HG02763 (cell line): ENCODE measurements around the gene NACC2.

Experiments used
- ATAC-seq: cut with Tn5 transposase; IDR thresholded peaks from one replicate; pipeline ENCODE4 v1.9.1; 2021; ENCODE audit warnings: mild to moderate bottlenecking, moderate library complexity; ENCODE audit not compliant: unreplicated experiment

NACC2 gene

GRCh38 chr9:136096505-136097001 lies 1.5 kb upstream of the NACC2 start:
- no peak for ATAC-seq

GRCh38 chr9:136093995-136094881 lies 851 bp downstream of the NACC2 start:
- no peak for ATAC-seq

GRCh38 chr9:136093346-136093986 lies 1.6 kb downstream of the NACC2 start:
- no peak for ATAC-seq

GRCh38 chr9:136092741-136093140 lies 2.3 kb downstream of the NACC2 start:
- no peak for ATAC-seq

GRCh38 chr9:136092353-136092650 lies 2.8 kb downstream of the NACC2 start:
- no peak for ATAC-seq

DNA sequence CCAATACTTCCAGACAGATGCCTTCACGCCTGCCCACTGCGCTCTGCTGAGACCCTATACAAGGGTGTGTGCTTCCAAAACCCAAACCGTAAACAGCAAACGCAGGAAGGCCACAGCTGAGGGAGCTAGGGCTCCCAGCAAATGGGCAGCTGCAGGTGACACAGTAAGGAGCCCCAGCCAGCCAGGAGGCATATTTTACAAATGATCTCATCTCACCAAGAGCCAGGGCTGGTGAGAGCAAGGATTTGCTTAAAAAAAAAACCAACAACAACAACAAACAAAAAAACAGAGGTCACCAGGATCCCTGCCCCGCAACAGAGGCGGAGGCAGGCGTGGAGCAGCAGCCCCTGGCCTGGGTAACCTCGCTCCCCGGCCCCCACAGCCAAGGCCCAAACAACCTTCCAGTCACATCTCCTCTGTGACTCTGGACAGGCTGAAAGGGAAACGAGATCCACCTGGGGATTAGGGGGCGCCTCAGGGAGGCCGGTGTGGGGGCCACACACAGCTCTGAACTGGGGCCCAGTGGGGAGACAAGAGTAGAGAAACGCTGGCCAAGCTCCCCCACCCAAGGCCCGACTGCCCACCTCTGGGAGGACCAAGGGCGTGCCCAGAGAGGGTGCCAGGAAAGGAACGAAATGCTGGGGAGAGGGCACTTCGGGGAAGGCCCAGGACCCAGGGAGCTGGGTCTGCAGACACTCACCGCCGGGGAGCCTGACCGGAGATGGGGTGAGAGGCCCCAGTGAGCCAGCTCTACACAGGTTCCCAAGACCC lies 3.3 kb downstream of the NACC2 start:
- ATAC-seq: no peak

GRCh38 chr9:136090768-136091581 lies 4.1 kb downstream of the NACC2 start:
- ATAC-seq: no peak

- no peak for ATAC-seq
Observed at GRCh38 chr9:136090056-136090735, 4.9 kb downstream of the NACC2 start.

- no peak for ATAC-seq
Observed at GRCh38 chr9:136089697-136090045, 5.4 kb downstream of the NACC2 start.

DNA sequence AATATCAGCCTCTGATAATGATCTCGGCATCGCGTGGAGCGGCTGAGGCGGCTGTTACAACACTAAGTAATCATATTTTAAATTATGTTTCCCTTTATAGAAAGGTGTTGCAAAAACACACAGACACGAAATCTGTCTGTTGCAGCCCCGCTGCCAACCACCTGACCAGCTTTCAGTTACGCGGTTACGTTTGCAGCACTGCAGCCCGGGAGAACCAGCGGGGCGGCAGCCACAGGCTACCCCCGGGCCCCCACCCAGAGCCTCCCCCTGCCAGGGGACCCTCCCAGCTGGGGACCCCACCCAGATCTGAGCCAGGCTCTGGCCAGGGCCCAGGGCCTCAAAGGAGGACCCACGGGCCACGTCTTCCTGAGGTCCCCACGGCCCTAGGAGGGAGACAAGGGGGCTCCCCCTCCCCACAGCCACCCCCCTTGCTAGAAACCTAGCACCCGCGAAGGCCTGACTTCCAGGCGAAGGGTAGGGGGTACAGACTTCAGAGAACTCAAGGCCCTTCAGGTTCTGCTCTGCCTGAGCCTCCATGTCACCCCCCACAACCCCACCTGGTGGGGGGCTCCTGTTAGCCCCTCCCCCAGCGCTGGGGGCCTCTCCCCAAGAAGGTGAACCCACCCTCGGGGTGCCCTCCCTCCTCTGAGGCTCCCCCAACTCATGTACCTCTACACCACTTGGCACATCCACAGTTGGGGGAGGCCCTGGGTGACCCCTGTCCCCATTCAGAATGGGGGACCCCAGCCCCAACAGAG lies 6.0 kb downstream of the NACC2 start:
- ATAC-seq: no peak

GRCh38 chr9:136088481-136088938 lies 6.6 kb downstream of the NACC2 start:
- no peak for ATAC-seq

- ATAC-seq: no peak
Observed at GRCh38 chr9:136087741-136088480, 7.2 kb downstream of the NACC2 start.

DNA sequence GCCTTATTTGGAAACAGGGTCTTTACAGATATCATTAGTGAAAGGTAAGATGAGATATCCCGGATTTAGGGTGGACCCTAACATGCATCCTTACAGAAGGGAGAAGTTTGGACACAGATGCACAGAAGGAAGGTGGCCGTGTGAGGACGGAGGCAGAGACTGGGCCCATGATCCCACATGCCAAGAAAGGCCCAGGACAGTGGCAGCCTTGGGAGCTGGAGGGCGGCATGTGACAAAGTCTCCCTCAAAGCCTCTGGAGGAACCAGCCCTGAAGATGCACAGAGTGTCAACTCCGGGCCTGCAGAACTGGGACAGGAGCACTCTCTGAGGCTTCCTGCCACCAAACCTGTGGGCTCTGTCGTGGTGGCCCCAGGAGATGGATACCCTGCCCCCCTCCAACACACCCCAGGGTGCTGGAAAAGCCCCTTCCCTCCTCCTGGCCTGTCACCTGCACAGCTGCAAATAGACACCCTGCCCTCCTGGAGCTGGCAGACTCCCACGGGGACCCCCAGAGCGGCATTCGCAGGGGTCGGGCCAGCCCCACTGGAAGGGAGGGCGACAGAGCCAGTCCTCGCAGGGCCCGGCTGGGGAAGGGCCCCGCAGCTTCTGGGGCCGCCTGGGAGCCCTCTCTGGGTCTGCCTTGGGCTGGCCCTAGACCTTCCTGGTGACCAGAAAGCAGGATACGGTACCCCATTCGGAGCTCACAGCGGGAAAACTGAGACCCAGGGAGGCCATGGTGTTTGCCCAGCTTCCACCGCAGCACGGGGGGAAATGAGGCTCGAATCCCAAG lies 7.9 kb downstream of the NACC2 start:
- no peak for ATAC-seq

DNA sequence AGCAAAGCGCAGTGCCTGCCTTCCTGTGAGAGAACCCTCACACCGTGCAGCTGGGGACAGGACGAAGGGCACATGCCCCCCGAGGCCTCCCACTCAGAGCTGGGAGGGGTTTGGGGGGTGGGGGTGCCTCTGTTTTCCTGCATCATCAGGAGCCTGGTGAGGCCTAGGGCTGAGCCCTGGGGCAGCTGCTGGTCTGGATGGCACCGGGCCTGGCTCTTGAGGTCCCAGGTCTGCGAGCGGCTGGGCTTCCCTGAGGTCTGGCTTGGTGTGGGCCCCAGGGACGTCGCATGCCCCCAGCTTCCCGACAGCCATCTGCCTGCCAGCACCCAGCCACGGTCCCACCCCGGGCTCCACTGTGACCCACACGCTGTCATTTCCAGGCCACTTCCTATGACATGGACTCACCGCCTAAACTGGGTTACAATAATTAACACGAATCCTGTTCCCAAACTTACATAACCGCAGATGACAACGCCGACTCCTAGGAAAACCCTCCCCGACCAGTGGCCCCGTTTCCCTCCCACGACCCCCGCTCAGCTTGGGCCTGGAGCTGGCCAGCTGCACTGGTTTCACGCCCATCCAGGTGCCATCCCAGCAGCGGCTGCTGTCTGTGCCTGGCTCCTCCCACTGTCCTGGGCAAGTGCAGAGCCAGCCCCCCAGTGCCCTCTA lies 8.7 kb downstream of the NACC2 start:
- no peak for ATAC-seq

- ATAC-seq: no peak
Observed at GRCh38 chr9:136085815-136086212, 9.3 kb downstream of the NACC2 start.

DNA sequence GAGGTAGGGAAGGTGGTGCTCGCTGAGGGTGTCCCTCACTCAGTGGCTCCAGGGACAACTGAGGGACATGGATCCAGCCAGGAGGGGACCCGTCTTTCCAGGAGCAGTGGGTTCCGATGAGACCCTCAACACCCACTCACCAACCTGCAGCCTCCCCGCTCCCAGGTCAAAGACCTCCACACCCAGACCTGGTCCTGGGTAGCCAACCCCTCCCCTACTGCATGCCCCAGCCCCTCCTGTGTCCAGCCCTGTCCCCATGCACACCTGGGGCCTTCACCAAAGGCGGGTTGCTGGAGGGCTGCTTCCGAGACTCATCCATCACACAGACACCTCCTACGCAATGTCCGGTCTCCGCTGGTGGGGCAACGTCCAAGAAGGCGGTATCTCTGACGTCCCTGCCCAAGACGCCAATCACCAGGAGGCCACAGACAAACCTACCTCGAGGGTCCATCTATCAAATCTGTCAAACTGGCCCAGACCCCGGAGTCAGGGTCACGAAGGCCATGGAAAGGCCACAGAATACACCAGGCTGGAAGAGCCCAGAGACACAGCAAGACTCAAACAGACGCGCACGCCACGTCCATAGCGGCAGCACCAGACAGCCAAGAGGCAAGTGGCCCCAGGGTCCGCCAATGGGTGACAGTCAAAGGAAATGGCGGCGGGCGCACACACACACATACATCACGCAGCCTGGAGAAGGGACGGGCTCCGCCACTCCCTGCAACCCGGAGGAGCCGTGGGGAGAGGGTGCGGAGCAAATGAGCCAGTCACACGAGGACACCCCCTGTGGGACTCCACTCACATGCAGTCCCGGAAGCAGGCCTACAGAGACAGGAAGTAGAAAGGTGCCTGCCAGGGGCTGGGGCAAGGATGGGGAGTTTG lies 10.8 kb downstream of the NACC2 start:
- ATAC-seq: no peak
